AML-193 (cell line): ENCODE measurements around the gene SLC2A11.
"Not testable (repeated sequence)": the region's sequence is repeated elsewhere in the genome, so short reads cannot be mapped to it uniquely, and the experiment has no call there.

ENCODE experiments used
- DNase-seq, 2 experiments: peaks; one replicate each; lab custom pipeline; 2025; lab: John Stamatoyannopoulos, UW

SLC2A11 gene

DNA sequence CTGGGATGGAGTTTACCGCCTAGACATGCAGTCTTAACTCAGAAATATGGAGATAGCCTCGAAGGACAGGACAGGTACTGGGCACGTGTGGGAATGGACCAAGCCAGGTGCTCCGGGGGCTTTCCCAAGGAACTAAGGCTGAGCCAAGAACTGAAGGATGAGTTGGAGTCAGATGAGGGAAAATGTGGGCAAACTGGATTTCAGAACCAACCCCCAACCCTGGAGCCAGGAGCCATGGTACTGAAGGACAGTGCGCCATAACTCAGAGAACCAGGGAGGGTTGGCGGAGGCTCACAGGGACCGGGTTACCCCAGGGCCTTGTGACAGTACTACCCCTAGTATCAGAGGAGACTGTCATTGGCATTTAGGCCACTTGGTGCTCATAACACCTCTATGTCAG is 34.1 kb downstream of the SLC2A11 start:
- DNase-seq = no peak

DNA sequence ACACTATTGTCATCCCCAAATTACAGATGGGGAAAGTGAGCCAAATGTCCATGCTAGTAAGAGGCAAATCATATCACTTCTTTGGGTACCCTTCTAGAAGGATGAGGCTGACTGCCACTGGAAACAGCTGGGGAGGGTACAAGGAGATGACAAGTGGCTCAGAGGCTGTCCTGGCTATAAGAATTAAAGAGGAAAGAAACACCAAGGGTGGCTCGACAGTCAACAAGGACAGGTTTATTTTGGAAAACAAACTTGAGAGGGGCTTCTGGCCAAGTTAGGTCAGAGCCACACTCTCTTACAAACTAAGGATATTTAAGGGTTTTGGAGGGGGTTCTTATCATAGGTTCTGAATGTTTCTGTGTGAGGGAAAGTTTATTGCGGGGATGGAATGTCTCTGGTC is 34.5 kb downstream of the SLC2A11 start:
- DNase-seq = no peak

DNA sequence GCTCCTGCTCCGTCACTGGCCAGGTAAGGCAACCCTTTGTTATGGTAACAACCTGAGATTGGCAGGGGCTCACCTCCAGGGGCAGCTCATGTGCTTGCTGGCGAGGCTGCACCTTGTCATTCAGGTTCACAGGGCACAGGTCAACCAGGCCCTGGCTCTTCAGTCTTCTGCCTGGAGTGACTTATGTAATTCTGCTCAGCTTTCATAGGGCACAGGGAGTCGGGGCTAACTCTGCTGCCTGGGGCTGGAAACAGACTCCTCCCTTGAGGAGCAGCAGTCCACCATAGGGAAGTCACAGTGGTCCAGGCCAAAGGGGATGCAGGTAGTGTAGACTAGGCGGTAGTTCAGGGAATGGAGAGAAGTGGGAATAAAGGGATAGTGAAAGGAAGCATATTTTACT is 35.0 kb downstream of the SLC2A11 start:
- no peak for DNase-seq

DNA sequence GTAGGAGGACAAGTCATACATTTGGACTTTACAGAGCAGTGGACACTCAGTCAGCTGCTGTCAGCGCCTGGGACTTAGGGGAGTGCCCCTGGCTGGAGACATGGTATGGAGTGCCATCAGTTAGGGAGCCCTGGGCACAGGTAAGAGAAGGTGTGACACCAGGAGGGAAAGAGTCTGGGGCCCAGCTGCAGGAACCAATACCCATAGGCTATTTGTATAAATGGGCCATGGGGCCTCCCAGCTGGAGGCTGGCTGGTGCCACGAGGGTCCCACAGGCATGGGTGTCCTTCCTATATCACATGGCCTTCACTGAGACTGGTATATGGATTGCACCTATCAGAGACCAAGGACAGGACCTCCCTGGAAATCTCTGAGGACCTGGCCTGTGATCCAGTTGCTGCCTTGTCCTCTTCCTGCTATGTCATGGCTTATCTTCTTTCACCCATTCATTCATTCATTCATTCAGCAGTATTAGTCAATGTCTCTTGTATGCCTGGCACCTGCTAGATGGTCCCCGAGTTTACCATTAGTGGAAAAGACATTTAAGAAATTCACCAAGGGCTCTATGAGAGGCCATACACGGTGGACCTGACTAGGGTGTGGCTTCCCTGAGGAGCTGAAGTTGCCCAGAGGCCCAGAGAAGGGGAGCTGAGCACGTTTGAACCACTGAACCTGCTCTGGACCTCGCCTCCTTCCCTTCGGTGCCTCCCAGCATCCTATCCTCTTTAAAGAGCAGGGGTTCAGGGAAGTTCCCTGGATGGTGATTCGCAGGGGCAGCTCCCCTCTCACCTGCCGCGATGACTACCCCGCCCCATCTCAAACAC is 35.7 kb downstream of the SLC2A11 start:
- no peak for DNase-seq

DNA sequence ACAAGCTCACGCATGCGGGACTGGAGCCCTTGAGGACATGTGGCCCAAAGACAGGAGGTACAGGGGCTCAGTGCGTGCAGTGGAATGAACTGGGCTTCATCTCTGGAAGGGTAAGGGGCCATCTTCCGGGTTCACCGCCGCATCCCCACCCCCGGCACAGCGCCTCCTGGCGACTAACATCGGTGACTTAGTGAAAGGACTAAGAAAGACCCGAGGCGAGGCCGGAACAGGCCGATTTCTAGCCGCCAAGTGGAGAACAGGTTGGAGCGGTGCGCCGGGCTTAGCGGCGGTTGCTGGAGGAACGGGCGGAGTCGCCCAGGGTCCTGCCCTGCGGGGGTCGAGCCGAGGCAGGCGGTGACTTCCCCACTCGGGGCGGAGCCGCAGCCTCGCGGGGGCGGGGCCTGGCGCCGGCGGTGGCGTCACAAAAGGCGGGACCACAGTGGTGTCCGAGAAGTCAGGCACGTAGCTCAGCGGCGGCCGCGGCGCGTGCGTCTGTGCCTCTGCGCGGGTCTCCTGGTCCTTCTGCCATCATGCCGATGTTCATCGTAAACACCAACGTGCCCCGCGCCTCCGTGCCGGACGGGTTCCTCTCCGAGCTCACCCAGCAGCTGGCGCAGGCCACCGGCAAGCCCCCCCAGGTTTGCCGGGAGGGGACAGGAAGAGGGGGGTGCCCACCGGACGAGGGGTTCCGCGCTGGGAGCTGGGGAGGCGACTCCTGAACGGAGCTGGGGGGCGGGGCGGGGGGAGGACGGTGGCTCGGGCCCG is 36.5 kb downstream of the SLC2A11 start, which contains the start of gene MIF:
Gene MIF, plus strand, starts transcription at position 439 of the 765 bp plus-strand sequence. Its CDS starts 92 bp downstream, at position 531.
- peak; percentile 92 to 95 for DNase-seq

DNA sequence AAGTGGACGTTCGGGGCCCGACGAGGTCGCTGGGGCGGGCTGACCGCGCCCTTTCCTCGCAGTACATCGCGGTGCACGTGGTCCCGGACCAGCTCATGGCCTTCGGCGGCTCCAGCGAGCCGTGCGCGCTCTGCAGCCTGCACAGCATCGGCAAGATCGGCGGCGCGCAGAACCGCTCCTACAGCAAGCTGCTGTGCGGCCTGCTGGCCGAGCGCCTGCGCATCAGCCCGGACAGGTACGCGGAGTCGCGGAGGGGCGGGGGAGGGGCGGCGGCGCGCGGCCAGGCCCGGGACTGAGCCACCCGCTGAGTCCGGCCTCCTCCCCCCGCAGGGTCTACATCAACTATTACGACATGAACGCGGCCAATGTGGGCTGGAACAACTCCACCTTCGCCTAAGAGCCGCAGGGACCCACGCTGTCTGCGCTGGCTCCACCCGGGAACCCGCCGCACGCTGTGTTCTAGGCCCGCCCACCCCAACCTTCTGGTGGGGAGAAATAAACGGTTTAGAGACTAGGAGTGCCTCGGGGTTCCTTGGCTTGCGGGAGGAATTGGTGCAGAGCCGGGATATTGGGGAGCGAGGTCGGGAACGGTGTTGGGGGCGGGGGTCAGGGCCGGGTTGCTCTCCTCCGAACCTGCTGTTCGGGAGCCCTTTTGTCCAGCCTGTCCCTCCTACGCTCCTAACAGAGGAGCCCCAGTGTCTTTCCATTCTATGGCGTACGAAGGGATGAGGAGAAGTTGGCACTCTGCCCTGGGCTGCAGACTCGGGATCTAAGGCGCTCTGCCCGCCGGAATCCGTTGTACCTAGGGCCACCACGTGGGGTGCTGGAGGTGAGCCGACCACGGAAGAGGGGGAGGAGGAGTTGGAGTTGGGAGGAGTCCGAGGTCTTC is 37.3 kb downstream of the SLC2A11 start:
- DNase-seq = peak; percentile 77 to 88

DNA sequence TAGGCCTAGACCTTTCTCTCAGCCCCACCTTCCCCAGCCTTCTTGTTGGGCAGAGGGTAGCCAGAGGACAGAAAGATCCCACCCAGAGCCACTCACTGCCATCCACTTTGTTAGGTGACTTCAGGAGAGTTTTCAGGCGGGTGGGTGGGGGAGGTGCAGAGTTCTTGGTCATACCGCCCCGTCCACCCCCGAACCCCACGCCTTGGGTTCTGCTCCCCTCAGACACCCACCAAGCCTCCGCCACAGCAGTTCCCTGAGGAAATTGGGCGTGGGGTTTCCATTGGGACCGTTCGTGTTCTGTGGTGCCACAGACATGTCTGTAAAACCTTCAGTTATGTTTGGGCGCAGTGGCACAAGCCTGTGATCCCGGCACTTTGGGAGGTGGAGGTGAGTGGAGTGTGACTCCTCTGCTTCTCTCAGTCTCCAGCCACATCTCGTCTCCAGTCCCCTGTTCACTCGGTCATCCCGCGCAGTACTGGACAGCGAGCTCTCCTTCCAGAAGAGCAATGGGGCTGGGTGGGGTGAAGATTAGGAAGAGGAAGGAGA is 38.0 kb downstream of the SLC2A11 start:
- no peak for DNase-seq

DNA sequence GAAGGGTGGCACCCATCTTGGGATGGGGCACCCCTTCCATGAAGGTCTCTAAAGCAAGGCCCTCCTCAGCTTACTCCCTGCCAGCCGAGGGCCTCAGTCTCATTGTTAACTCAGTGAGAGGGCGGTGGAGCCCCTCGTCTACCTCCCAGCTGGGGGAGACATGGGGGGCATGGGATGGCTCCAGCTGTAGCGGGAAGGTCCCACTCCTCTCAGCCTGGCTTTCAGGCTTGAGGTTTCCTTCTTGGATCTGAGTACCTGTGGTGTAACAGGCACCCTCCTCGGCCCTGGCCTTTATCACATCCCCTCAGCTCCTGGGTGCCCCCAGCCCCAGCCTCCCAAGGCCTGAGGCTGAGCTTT is 38.5 kb downstream of the SLC2A11 start:
- DNase-seq = no peak

DNA sequence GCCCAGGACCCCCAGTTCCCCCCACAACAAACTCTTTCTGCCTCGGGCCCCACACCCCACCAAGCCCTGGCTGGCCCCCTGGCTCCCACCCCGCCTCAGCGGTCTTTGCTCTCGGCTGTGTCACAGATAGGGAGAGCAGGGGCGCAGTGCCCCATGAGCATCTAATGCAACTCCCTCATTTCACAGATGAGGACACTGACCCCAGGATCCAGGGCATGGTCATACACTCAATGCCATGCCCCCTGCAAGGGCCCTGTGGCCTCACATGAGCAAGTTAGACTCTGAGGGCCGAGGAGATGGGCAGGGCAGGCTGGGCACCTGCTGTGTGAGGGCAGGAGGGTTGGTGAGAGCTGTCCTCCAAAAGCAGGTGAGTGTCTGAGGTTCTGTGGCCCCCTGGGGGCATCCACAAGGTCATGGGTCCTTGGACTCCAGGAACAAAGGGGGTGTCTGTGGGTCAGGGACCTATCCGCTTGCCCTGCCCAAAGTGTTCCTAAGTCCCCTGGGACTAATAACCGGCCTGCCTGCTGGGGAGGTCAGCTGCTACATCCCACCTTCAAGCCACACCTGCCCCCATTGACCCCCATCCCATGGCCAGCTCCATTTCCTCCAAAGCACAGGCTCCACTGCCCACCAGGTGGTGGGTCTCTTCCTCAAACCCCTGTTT is 39.0 kb downstream of the SLC2A11 start:
- no peak for DNase-seq

DNA sequence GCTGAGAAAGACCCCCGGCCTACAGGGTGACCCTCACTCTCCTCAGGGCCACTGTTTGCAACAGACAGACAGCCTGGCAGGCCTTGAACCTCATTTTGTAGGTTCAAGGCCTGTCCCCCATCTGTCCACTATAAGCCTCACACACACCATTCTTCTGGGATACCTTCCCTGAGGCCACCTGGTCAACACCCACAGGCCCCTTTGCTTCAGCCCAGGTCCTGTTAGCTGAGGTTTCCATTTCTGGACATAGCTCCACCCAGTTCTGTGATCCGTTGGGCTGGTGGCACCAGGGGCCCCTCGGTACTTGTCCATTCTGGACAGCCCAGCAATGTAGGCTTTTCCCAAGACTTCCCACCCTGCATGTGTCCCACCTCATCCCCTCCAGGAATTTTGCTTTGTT is 39.6 kb downstream of the SLC2A11 start:
- no peak for DNase-seq

DNA sequence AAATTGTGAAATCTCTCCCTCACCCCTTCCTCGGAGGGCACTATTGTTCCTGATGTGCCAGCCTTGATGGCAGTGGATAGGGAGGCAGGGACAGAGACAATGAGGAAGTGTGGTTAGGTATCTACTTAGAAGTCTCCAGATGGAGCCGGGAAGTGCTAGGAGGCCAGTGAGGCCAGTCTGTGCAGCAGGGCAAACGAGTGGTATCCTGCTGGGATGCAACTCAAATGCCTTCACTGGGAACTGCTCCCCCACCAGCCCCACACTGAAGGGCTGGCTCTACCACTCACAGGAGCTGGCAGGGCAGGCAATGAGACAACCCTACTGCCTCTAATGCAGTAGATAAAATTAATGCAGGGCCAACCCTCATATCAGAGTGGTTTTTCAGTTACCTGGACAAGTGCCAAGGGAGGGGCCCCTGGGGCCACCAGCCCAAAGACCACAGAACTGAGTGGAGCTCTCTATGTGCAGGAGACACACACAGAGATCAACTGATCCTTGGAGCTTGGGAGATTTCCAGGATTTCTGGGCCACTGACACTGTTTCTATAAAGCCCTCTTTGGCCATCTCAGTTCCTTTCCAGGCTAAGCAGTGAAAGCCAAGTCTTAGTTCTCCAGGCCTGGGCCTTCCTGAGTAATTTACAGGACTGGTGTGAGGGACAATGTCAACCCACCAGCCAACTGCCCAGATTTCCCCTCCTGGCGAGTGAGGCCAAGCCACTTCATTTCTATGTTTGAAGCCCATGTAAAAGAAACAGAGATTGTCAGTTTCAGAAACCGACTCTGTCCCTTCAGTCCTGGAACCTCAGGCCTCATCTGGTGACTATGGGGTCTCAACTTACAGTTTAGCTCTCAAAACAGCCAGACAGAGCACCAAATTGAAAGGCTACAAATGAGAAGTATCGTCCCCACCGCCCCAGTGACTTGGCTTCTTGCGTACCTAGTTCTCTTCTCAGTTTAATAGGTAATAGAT is 40.6 kb downstream of the SLC2A11 start:
- DNase-seq = no peak

DNA sequence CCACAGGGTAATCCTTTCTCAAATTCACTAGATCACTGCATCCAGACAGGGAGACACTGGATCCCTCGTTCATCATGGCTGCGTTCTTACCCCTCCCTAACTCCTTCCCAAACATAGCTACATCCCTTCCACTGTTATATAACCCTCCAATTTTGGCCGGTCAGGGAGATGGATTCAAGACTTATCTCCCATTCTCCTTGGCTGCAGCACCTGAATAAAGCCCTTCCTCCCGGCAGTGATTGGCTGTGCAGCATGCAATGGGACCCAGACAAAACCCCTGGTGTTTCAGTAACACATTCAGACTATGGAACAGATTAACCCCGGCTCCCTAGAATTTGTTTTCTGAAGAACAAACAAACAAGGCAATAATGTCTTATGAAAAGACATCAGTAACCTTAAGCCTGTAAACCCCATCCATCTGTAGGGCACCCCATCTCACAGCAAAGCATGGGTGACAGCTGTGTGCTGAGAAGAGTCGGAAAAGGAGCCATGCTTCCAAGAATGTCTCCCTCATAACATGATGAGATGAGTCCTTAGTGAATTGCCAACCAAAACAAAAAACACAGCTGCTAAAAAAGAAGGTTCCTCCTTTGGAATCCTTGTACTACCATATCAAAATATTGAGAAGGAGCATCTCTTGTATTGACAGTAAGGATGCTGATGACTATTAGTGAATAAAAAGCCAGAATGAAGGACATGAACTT is 41.5 kb downstream of the SLC2A11 start:
- DNase-seq = no peak

DNA sequence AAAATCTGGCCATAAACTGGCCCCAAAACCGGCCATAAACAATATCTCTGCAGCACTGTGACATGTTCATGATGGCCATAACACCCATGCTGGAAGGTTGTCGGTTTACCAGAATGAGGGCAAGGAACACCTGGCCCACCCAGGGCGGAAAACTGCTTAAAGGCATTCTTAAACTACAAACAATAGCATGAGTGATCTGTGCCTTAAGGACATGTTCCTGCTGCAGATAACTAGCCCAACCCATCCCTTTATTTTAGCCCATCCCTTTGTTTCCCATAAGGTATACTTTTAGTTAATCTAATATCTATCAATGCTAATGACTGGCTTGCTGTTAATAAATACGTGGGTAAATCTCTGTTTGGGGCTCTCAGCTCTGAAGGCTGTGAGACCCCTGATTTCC is 42.6 kb downstream of the SLC2A11 start:
- not testable (repeated sequence) for DNase-seq

DNA sequence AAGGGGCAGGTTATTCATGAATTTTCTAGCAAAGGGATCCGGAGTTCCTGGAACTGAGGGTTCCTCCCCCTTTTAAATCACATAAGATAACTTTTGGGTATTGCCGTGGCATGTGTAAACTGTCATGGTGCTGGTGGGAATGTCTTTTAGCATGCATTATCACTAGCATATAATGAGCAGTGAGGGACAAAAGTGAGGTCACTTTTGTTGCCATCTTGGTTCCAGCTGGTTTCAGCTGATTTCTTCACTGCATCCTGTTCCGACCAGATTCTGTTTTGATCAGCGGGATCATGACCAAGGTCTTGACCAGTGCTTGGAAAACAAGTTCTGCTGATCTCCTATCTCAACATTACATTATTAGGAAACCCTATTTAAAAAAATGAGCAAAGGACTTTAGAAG is 43.9 kb downstream of the SLC2A11 start:
- DNase-seq = no peak

DNA sequence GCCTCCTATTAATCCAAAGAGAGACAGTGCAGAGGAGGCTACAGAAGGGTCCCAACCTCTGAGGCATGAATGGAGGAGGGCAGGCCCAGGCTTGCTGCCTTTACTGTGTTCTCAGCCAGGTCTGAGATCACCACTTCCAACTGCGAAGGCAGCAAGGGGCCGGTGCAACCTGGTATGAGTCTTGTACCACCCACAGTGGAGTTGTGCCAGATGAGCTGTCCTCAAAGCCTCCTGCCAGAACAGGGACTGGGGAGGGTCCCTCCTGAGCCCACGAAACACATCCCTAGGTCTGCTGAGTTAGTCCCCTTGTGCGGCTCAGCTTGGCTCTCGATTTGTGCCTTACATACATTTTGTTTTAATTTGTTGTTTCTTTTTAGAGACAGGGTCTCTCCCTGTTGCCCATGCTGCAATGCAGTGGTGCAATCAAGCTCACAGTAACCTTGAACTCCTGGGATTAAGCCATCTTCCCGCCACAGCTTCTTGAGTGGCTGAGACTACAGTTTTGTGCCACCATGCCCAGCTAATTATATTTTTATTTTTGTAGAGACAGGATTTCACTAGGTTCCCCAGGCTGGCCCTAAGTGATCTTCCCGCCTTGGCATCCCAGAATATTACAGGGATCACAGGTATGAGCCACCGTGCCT is 45.8 kb downstream of the SLC2A11 start:
- DNase-seq = no peak

DNA sequence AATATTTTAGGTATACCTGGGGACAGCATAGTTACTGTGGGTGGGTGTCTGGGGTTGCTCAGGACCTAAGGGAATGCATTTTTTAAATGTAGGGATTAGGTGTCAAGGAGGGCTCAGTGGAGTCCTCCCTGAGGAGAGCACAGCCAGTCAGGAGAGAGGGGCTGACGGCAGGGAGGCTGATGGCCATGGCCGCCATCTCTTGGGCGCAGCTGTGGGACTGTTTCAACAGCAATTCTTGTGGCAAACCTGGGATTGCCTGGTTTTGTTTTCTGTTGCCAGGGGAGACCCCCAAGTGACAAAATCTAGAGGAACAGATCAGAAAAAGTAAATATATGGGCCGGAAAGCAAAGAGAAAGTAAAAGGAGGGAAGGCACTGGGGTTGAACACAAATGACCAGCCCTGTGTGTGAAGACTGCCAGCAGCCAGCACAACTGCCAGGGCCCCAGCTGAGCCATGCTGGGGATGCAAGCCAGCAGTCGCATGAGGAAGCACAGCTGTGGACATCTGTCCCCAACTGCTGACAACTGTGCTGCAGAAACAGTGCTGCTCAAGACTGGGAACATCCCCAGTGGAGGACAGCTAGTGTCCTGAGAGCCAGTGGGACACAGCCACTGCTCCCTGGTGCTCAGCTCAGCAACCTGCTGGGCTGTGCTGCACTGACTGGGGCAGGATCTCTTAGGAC is 47.0 kb downstream of the SLC2A11 start:
- DNase-seq = no peak

DNA sequence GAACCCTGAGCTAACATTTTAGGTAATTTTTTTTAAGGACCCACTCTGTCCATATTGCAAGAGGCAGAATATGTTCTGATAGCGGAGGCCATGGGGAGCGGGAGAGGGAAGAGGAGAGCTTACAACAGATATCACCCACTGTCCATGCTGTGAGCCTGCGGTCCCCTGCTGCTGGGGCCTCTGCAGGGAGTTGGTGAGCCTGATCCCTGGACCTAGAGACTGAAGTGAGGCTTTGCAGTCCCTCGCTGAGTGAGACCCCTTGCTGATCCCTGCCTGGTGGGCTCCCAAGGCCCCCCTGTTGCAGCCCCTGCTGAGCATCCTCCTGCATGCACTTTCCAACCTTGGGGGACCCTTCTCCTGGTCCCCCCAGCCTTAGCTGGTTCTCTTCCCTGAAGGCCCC is 49.0 kb downstream of the SLC2A11 start:
- DNase-seq = no peak

DNA sequence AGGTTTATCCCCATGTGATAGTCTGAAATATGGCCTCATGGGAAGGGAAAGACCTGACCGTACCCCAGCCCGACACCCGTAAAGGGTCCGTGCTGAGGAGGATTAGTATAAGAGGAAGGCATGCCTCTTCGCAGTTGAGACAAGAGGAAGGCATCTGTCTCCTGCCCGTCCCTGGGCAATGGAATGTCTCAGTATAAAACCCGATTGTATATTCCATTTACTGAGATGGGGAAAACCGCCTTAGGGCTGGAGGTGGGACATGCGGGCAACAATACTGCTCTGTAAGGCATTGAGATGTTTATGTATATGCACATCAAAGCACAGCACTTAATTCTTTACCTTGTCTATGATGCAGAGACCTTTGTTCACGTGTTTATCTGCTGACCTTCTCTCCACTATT is 49.7 kb downstream of the SLC2A11 start:
- DNase-seq = not testable (repeated sequence)
